Right ventricle myocardium superior (tissue), 1 donor: ENCODE results near the gene GALK2. TPM values are rescaled to one million over a fixed set of nuclear protein-coding genes. Genes with fewer than 3 reads are reported as not detected.
"Not testable (repeated sequence)": the region's sequence is repeated elsewhere in the genome, so short reads cannot be mapped to it uniquely, and the experiment has no call there.

Experiments used
- ATAC-seq: fragments of 200-7000 bp; cut with Tn5 transposase; one replicate; pipeline ENCODE4 v1.9.1; 2020; ENCODE audit warnings: mild to moderate bottlenecking; ENCODE audit not compliant: poor library complexity
- DNase-seq: peaks from one replicate; pipeline ENCODE4 v3.0.0-alpha.2; 2020
- intact Hi-C: fragments of 100-400 bp; cut with DNase I; formaldehyde crosslinking; loops from one replicate; pipeline ENCODE4 v1.11.2; 2022
- total RNA-seq: library from RNA; stranded (reverse); fragmentation: NEBNext Ultra II Directional; extraction: Animal tissue kit (Norgen Biotek cat#: 25700); gene quantifications from one replicate; pipeline ENCODE4 v1.2.1, GENCODE V29; 2021
- donor health status: DM: no; HTN: yes; CAD: no; lungs with severe emphysema.

Gene GALK2
- total RNA-seq, 1 donor from 2014 or later: 31.5 TPM

DNA sequence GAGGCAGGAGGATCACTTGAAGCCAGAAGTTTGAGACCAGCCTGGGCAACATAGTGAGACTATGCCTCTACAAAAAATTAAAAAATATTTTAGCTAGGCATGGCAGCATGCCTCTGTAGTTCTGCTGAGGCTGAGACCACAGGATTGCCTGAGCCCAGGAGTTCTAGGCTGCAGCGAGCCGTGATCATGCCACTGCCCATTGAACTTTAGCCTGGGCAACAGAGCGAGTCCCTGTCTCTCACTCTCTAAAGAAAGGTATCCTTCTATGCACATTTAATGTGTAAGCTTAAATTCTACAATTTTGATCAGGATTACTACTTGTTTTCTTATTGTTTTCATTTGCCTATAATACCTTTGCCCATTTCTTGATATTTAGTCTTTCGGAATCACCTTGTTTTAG lies 26.8 kb downstream of the GALK2 start:
- DNase-seq (no peak), ATAC-seq (no peak)
- intact Hi-C loops: no loop called here

DNA sequence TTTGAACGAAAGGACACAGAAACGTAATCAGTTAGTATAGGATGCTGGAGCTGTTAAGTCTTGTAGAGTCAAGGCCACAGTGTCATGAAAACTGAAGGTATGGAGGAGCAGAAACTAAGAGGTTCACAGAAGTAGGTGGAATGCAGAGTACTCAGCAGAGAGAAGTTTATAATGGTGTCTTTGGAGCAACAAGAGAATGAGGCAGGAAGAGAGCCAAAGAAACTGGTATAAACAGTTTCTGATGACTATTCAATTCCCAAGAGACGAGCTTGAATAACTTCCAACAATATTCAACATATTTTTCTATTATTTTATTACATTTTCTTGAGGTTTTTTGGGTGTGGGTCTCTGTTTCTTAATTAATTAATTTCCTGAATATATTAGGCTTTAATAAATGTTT lies 29.6 kb downstream of the GALK2 start:
- no peak for DNase-seq
- intact Hi-C loops: no loop called here
- ATAC-seq: no peak

DNA sequence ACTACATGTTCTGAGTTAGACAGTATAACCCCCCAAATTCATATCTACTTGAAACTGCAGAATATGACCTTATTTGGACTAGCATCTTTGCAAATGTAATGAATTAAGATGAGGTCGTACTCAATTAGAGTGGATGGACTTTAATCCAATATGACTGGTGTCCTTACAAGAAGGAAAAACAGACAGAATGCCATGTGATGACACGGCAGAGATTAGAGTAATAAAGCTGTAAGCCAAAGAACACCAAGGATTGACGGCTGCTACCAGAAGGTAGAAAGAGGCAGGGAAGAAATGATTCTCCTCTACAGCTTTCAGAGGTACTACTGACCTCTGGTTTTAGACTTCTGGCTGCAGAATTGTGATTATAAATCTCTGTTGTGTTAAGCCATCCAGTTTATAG lies 30.3 kb downstream of the GALK2 start:
- intact Hi-C loops: no loop called here

DNA sequence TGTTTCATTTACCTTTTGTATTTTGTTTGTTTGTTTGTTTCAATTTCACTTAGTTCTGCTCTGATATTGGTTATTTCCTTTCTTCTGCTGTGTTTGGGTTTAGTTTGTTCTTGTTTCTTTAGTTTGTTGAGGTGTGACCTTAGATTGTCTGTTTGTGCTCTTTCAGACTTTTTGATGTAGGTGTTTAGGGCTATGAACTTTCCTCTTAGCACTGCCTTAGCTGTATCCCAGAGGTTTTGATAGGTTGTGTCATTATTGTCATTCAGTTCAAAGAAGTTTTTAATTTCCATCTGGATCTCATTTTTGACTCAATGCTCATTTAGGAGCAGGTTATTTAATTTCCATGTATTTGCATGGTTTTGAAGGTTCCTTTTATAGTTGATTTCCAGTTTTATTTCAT lies 38.1 kb downstream of the GALK2 start:
- ATAC-seq, DNase-seq, intact Hi-C loops: not testable (repeated sequence)

More for the DNA sequence above, 30.3 kb downstream of the GALK2 start:
- DNase-seq (no peak), ATAC-seq (no peak)

DNA sequence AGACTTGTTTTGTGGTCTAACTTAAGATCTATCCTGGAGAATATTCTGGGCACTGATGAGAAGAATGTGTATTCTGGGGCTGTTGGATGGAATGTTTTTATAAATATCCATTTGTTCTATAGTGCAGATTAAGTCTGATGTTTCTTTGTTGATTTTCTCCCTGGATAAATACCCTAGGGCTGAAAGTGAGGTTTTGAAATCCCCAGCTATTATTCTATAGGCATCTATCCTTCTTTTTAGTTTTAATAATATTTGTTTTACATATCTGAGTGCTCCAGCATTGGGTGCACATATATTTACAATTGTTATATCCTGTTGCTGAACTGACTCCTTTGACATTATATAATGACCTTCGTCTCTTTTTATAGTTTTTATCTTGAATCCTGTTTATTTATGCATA lies 42.9 kb downstream of the GALK2 start:
- DNase-seq: no peak
- intact Hi-C loops: no loop called here
- ATAC-seq: no peak

DNA sequence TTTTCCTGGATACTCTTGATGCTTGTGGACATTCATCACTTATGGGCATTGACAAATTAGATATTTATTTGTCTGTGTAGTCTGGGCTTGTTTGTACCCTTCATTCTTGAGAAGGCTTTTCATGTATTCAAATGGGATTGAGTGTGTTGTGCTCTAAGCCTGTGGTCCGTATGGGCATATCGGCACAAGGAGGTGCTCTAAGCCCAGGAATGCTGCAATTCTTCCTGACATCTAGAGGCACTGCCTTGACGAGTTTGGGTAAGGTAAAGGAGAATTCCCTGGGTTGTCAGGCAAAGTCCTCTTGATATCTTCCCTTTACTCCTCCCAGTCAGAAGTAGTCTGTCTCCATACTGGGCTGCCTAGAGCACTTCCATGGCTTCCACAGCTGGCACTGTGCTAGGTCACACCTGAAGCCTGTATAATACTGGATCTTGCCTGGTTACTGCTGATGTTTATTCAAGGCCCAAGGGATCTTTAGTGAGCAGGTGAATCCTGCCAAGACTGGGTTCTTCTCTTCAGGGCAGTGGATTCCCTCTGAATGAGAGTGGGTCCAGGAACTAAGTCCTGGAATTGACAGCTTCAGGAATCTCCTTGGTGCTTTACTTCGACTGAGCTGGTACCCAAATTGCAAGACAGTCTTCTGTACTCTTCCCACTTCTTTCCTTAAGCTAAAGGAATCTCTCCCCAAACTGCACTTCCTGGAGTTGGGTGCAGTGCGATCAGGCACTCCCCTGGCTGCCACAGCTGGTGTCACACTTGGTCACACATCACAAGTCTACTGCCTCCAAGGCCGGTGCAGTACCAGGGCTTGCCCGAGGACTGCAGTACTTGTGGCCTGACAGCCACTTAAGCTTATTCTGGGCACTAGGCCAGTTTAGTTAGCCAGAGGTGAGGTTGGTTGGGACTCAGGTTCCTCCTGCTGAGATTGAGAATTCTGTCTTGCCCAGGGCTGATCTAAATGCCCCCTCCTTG lies 46.0 kb downstream of the GALK2 start:
- ATAC-seq: peak; percentile 99
- peak; percentile 74 for DNase-seq
- intact Hi-C loops: no loop called here

DNA sequence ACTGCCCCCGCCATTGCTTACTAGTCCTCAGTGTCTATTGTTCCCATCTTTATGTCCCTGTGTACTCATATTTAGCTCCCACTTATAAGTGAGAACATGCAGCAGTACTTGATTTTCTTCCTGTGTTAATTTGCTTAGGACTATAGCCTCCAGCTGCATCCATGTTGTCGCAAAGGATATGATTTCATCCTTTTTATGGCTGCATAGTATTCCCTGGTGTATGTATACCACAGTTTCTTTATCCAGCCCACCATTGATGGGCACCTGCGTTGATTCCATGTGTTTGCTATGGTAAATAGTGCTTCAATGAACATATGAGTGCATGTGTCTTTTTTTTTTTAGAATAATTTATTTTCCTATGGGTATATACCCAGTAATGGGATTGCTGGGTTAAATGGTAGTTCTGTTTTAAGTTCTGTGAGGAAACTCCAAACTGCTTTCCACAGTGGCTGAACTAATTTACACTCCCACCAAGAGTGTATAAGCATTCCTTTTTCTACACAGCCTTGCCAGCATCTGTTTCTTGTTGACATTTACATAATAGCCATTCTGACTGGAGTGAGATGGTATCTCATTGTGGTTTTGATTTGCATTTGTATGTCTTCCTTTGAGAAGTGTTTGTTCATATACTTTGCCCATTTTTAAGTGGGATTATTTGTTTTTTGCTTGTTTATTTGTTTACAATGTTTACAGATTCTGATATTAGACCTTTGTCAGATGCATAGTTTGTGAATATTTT lies 53.7 kb downstream of the GALK2 start:
- DNase-seq: no peak
- intact Hi-C loops: no loop called here
- no peak for ATAC-seq

DNA sequence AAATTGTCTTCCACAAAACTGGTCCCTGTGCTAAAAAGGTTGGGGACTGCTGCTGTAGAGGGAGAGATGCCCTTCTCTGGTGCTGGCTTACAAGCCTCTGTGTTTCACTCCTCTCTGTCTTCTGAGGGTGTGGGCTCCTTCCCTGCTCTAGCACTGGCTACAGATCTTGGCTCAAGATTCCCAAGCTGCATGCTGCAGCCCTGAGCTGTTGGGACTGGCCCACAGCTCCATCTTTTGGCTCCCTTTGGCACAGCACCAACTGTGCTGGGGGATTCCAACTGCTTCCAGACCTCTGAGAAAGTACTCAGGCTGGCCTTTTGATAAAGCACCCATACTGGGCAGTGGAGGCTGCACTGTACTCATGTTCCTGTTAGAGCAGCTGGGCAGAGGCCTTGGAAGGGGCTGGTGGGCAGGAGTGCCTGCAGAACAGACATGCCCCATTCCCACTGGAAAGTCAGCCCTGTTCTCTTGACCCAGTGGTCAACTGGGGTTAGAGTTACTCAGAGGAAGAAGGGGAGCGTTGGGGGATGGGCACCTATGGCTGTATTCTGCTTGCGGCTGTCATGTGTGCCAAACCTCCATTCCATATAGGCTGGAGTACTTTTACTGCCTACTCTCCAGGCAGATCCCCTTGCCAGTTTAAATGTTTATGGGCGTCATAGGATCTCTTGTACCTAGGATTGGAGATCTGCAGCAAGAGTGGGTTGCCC lies 55.7 kb downstream of the GALK2 start:
- ATAC-seq: no peak
- no peak for DNase-seq
- intact Hi-C loops: no loop called here

DNA sequence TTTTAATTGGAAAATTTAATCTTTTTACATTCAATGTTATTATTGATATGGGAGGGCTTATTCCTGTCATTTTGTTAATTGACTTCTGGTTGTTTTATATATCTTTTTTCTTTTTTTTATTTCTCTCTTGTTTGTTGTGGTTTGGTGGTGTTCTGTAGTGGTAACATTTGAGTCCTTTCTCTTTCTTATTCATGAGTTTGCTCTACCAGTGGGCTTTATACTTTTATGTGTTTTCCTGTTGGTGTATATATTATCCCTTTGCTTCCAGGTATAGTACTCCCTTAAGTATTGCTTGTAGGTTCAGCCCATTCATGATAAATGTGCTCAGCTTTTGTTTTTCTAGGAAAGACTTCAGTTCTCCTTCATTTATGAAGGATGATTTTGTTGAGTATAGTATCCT lies 57.6 kb downstream of the GALK2 start:
- ATAC-seq: no peak
- intact Hi-C loops: no loop called here

DNA sequence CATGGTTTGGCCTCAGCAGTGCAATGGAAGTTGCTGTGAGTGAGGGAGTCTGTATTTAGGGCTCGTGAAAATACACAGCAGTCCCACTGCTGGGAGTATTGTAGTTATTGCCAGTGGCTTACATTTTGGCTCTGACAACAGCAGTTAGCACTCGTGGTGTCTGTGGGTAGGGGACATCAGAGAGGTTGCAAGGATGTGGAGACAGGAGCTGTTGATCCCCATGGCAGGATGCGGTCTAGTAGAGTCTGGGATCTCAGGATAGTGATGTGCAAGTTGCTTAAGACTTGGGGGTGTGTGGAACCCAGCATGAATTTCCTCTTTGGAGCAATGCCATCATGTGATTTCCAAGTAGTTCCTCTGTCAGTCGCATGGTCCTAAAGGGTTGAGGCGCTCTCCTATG lies 59.9 kb downstream of the GALK2 start:
- ATAC-seq: no peak
- intact Hi-C loops: loop anchor here (5.0 to 10.0 kb wide), 3 partner anchors 192 to 915 kb away; partner anchors contain the start of gene FGF7
- no peak for DNase-seq

More for the DNA sequence above, 57.6 kb downstream of the GALK2 start:
- no peak for DNase-seq

DNA sequence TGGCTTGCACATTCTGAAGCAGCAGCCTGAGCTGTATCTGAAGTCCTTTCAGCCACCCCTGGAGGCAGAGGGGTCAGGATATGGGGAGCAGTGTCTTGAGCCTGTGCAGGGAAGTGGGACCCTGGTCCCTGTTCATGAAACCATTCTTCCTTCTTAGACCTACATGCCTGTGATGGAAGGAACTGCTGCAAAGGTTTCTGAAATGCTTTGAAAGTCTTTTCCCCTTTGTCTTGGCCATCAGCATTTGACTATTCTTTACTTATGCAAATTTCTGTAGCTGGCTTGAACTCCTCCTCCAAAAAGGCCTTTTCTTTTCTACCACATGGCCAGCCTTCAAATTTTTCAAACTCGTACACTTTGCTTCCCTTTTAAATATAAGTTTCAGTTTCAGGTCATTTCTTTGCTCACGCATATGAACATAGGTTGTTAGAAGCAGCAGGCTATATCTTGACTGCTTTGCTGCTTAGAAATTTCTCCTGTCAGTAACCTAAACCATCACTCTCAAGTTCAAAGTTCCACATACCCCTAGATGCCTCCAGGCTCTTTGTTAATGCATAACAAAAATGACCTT lies 62.3 kb downstream of the GALK2 start:
- DNase-seq (no peak), ATAC-seq (no peak)
- intact Hi-C loops: loop anchor here (5.0 to 10.0 kb wide), 3 partner anchors 190 to 912 kb away; partner anchors contain the start of gene FGF7

DNA sequence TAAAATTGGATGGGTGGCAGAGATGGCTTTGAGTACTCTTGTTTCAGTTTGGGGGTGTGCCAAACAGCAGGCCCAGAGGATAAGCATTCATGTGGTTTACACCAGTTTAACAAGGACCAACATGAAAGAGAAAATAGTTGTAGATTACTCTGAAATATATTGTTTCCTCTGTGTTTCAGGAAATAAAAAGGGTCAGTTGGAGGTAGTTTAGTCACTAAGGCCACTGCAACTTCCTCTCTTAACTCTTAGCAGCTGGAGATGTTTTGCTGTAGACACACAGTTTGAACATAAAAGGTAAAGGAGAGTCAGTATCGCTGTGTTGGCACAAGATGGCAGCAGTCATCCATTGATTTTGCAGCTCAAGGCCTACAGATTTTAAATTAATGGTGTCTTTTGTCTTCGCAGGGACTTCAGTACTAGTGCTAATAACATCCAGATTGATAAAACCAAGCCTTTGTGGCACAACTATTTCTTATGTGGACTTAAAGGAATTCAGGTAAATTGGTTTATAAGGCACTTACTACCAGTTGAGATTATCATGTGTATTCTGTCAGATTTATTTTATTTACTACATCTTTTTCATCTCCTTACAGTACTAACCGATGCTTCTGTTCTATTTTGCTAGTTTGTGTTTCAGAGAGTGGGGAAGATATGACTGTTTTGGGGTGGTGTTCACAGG lies 65.5 kb downstream of the GALK2 start:
- intact Hi-C loops: loop anchor here (10.0 kb wide), 2 partner anchors 769 to 909 kb away; no protein-coding TSS in a partner anchor
- ATAC-seq: peak; percentile 89
- no peak for DNase-seq

DNA sequence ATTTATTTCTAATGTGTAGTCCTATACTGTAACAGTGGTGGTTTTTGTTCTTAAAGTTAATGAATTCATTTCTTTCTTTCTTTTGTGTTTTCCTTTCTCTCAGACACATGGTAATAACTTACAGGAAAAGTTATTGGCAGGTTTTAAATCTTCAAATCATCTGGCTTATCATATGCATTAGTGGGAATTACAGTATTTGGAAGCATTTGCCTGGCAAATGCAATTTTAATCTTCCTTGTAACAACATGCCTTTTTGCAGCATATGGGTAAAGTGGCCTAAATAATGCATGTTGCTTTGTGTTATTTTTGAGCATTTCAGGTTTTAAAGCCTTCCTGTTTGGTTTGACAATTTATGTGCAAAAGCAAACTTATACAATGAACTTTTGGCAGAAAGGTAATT lies 66.8 kb downstream of the GALK2 start:
- intact Hi-C loops: loop anchor here (10.0 kb wide), 2 partner anchors 768 to 908 kb away; no protein-coding TSS in a partner anchor
- no peak for ATAC-seq
- no peak for DNase-seq

DNA sequence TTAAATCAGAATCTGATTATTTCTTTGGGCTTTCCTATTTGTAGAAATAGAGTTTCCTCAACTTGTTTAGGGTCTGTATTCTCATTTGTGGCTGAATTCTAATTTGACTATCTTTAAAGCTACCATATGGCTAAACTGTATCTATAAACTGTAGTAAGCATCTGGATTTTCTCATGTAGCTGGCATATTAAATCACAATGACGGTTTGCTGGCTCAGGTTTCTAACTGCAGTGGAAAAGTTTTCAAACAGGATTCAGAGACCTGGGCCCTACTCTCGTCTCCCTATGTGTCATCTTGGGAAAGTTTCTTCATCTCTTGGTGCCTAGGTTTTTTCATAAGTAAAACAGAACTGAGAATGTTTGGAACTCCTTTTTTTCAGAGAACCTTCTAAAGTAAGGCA lies 68.3 kb downstream of the GALK2 start:
- ATAC-seq: peak; percentile 84
- intact Hi-C loops: loop anchor here (10.0 kb wide), 2 partner anchors 766 to 906 kb away; no protein-coding TSS in a partner anchor
- DNase-seq: no peak

DNA sequence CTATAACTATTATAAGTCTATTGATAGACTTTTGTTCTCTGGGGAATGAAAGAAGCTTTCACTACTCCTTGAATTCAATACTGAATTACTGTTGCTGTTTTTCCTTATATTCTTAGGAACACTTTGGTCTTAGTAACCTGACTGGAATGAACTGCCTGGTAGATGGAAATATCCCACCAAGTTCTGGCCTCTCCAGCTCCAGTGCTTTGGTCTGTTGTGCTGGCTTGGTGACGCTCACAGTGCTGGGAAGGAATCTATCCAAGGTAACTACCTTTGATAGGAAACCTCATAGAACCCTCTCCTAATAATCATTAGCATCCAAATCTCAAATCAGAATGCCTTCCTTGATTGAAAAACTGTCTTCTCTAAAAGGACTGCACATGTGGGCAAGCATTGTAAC lies 69.1 kb downstream of the GALK2 start:
- DNase-seq: no peak

DNA sequence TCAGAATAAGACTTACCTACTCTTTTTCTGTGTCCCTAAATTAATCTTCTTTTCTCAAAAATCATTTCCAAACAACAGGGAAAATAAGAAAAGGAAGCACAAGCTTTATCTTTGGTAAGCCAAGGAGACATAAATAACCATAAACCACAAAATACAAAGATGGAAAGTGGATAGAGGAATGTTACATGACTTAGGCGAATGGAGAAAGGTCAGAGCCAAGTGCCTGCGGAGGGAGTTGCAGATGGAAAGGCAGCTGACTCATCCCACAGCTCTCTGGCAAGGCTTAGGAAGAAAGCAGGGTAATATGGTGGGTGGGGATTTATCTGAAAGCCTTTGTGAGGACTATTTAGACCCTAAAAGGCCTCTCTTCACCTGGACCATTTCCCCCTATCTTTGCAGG lies 72.8 kb downstream of the GALK2 start:
- intact Hi-C loops: no loop called here
- peak; percentile 34 for ATAC-seq

More for the DNA sequence above, 69.1 kb downstream of the GALK2 start:
- ATAC-seq: no peak
- intact Hi-C loops: loop anchor here (10.0 kb wide), 2 partner anchors 766 to 906 kb away; no protein-coding TSS in a partner anchor

DNA sequence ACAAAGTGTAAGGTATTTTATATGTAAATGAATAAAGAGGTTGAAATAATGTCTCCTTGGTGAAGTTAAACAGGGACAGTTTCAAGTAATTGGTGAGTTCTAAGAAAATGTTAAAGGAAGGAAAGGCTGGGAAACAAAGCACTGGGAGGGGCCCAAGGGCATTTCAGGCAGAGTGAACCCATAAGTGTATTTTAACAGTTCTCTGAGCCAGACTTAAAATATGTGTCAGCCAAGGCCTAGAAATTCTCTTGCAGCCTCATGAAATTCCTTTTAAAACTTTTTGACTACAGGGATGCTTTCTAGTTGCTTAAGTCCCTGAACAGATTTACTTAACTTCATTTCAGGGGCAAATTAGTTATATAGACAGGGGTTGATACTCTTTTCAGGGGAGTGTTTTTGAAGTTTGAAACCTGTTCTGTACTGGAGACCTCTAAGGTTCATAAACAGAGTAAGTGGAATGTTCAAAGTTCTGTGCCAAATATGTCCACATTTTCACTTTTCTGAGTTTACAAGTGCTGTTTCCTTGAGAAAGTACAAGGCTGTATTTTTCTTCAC lies 77.6 kb downstream of the GALK2 start:
- ATAC-seq (no peak), DNase-seq (no peak)
- intact Hi-C loops: no loop called here

More for the DNA sequence above, 72.8 kb downstream of the GALK2 start:
- DNase-seq: no peak

DNA sequence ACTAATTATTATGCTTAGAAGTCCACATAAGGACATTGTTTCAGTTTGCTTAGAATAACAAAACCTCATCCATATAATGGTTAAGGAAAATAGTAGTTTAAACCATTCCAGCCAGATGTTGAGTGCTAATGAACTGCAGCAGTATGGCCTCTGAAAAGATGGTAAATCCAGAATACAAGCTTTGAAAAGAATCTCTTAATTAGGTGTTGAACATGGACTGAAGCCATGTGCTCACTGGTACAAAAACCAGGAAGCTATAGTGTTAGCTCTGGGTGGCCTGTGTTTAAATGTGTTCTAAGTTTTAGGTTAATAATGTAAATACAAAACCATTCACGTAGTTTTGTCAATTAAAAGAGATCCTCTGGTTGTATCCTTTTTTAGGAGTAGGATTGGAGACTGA lies 78.2 kb downstream of the GALK2 start:
- DNase-seq (no peak), ATAC-seq (no peak)
- intact Hi-C loops: no loop called here
